Adrenal gland (tissue), 5 donors: Measurements from ENCODE around the gene SEMA5A.

Experiments
- CTCF ChIP-seq, 6 experiments: fragments of 450-650 bp in 4 of 6; fragments of 200-600 bp in 2 of 6; sonication (generic) in 1 of 6; IDR thresholded peaks; 1 replicate in 5 of 6; 2 replicates in 1 of 6; pipeline versions ENCODE4 v1.5.1 to v1.8.0; 2016 to 2021; ENCODE audit warnings: antibody characterized with exemption in 6 of 6, mild to moderate bottlenecking in 2 of 6, moderate library complexity in 1 of 6
- POLR2A ChIP-seq, 2 donors: fragments of 450-650 bp; IDR thresholded peaks; one replicate each; pipeline ENCODE4 v1.6.1; 2017; ENCODE audit warnings: antibody characterized with exemption in 2 of 2, mild to moderate bottlenecking in 2 of 2, moderate library complexity in 1 of 2
- donor health status: DM: no; HTN: no; CAD: no.

GRCh38 chr5:9347541-9348295 is 198.2 kb downstream of the SEMA5A start:
- TF ChIP-seq POLR2A (IDR thresholded peaks at IDR 0.05) (no peak), CTCF (IDR thresholded peaks at IDR 0.05) (no peak)
